ENCODE data around the gene UQCRQ. TPM values are rescaled to one million over a fixed set of nuclear protein-coding genes. Genes with fewer than 3 reads are reported as not detected.

UQCRQ gene
- total RNA-seq, 4 donors from 2014 or later = 117 to 311 (median 239) TPM

- Histone ChIP-seq H3K36me3 (peaks cover 0 to 74% (median 26%) of the 10 kb centered on the region in 4 donors), H3K27me3 (no peaks in the 10 kb centered on the region), H3K9me3 (no peaks in the 10 kb centered on the region), H3K4me3 (no peak overlapping the region), H3K27ac (peak overlapping the region in 1 of 4 donors; percentile 2), H3K4me1 (peaks cover 0 to 10% (median 3%) of the 10 kb centered on the region in 4 donors)
- in situ Hi-C loops (cut with MboI; ENCODE audit: low pct_ligation_motif_present in 1 of 4, low pct_unique_long_range_greater_than_20kb in 1 of 4, low sequenced_read_pairs in 3 of 4) = loop anchor here in 1 of 4 donors (10.0 kb wide), 1 partner anchor 49 kb away; the partner anchor contains the start of gene SHROOM1
- intact Hi-C loops (cut with DNase I; ENCODE audit: low total_unique reads) = no loop called here
- 21 to 28% methylated on average over 2 of the region's 2 CpGs for WGBS, 2 donors (ENCODE audit: low coverage in 1 of 2)
- peak; percentile 51 for DNase-seq
- TF ChIP-seq POLR2AphosphoS5 (IDR thresholded peaks at IDR 0.05) = peak in 1 of 3 donors; percentile 6
- no peak for TF ChIP-seq POLR2A (IDR thresholded peaks at IDR 0.05)
- no peak for TF ChIP-seq EP300 (IDR thresholded peaks at IDR 0.05; ENCODE audit: low read depth)
- TF ChIP-seq CTCF (IDR thresholded peaks at IDR 0.05) = peak; percentile 56 to 79 (median 60)
These were observed 16.9 kb downstream of the UQCRQ start for GRCh38 chr5:132883261-132883834.

GRCh38 chr5:132884548-132884947 lies 18.1 kb downstream of the UQCRQ start:
- H3K36me3 ChIP-seq = peaks cover 0 to 86% (median 28%) of the 10 kb centered on the region in 4 donors
- in situ Hi-C loops (cut with MboI; ENCODE audit: low pct_ligation_motif_present in 1 of 4, low pct_unique_long_range_greater_than_20kb in 1 of 4, low sequenced_read_pairs in 3 of 4) = loop anchor here in 1 of 4 donors (10.0 kb wide), 1 partner anchor 50 kb away; the partner anchor contains the start of gene SHROOM1

GRCh38 chr5:132886064-132886823 lies 19.8 kb downstream of the UQCRQ start:
- intact Hi-C loops (cut with DNase I; ENCODE audit: low total_unique reads) (no loop called here), in situ Hi-C loops (cut with MboI; ENCODE audit: low pct_ligation_motif_present in 1 of 4, low pct_unique_long_range_greater_than_20kb in 1 of 4, low sequenced_read_pairs in 3 of 4) (loop anchor here in 1 of 4 donors (10.0 kb wide), 1 partner anchor 51 kb away; the partner anchor contains the start of gene SHROOM1)
- no peaks in the 10 kb centered on the region for H3K9me3 ChIP-seq
- peaks cover 0 to 86% (median 25%) of the 10 kb centered on the region in 4 donors for H3K36me3 ChIP-seq
- 65 to 75% methylated on average over 9 to 11 of the region's 11 CpGs for WGBS, 2 donors (ENCODE audit: low coverage in 1 of 2)
- no peak overlapping the region for H3K4me3 ChIP-seq
- no peaks in the 10 kb centered on the region for H3K27me3 ChIP-seq
- DNase-seq = no peak
- TF ChIP-seq POLR2A (IDR thresholded peaks at IDR 0.05) (no peak), CTCF (IDR thresholded peaks at IDR 0.05) (no peak), EP300 (IDR thresholded peaks at IDR 0.05; ENCODE audit: low read depth) (no peak), POLR2AphosphoS5 (IDR thresholded peaks at IDR 0.05) (no peak)
- H3K27ac ChIP-seq = no peak overlapping the region
- peaks cover 0 to 7% (median 3%) of the 10 kb centered on the region in 4 donors for H3K4me1 ChIP-seq

More at GRCh38 chr5:132884548-132884947, 18.1 kb downstream of the UQCRQ start:
- no peaks in the 10 kb centered on the region for H3K27me3 ChIP-seq
- H3K4me3 ChIP-seq = no peak overlapping the region
- DNase-seq = no peak
- WGBS, 2 donors (ENCODE audit: low coverage in 1 of 2) = 47 to 66% methylated on average over 2 of the region's 2 CpGs
- TF ChIP-seq EP300 (IDR thresholded peaks at IDR 0.05; ENCODE audit: low read depth) = no peak
- no peak for TF ChIP-seq CTCF (IDR thresholded peaks at IDR 0.05)
- no peak for TF ChIP-seq POLR2A (IDR thresholded peaks at IDR 0.05)
- no peak for TF ChIP-seq POLR2AphosphoS5 (IDR thresholded peaks at IDR 0.05)
- H3K27ac ChIP-seq = no peak overlapping the region
- intact Hi-C loops (cut with DNase I; ENCODE audit: low total_unique reads) = no loop called here
- no peaks in the 10 kb centered on the region for H3K9me3 ChIP-seq
- H3K4me1 ChIP-seq = peaks cover 0 to 7% (median 3%) of the 10 kb centered on the region in 4 donors

GRCh38 chr5:132887283-132887682 lies 20.8 kb downstream of the UQCRQ start:
- DNase-seq = no peak
- WGBS, 2 donors (ENCODE audit: low coverage in 1 of 2) = 17 to 21% methylated on average over 1 of the region's 1 CpG
- Histone ChIP-seq H3K27me3 (no peaks in the 10 kb centered on the region), H3K4me1 (peaks cover 0 to 7% (median 3%) of the 10 kb centered on the region in 4 donors), H3K9me3 (no peaks in the 10 kb centered on the region), H3K27ac (peak overlapping the region in 1 of 4 donors; percentile 2), H3K4me3 (no peak overlapping the region), H3K36me3 (peaks cover 0 to 86% (median 25%) of the 10 kb centered on the region in 4 donors)
- in situ Hi-C loops (cut with MboI; ENCODE audit: low pct_ligation_motif_present in 1 of 4, low pct_unique_long_range_greater_than_20kb in 1 of 4, low sequenced_read_pairs in 3 of 4) (loop anchor here in 1 of 4 donors (10.0 kb wide), 1 partner anchor 52 kb away; the partner anchor contains the start of gene SHROOM1), intact Hi-C loops (cut with DNase I; ENCODE audit: low total_unique reads) (no loop called here)
- no peak for TF ChIP-seq CTCF (IDR thresholded peaks at IDR 0.05)
- no peak for TF ChIP-seq POLR2A (IDR thresholded peaks at IDR 0.05)

Data from transverse colon (tissue), 4 donors.